ENCODE data around the gene ARID1B.
"Not testable (repeated sequence)": the region's sequence is repeated elsewhere in the genome, so short reads cannot be mapped to it uniquely, and the experiment has no call there.

ARID1B gene

DNA sequence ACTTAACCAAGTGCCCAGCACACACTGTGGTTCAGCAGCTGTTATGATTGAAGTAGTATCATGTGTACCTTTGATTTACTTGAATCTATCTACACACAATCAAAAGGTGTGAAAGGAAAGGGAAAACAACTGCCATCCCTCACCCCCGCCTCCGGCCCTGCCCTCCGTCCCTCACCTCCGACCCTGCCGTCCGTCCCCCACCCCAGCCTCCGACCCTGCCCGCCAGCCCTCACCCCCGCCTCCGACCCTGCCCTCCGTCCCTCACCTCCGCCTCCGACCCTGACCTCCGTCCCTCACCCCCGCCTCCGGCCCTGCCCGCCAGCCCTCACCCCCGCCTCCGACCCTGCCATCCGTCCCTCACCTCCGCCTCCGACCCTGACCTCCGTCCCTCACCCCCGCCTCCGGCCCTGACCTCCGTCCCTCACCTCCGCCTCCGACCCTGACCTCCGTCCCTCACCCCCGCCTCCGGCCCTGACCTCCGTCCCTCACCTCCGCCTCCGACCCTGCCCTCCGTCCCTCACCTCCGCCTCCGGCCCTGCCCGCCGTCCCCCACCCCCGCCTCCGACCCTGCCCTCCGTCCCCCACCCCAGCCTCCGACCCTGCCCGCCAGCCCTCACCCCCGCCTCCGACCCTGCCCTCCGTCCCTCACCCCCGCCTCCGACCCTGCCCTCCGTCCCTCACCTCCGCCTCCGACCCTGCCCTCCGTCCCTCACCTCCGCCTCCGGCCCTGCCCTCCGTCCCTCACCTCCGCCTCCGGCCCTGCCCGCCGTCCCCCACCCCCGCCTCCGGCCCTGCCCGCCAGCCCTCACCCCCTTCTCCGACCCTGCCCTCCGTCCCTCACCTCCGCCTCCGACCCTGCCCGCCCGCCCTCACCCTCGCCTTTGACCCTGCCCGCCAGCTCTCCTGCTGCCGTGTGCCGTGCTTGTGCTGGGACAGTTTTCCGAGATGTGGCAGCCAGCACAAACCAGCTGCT lies 370.2 kb downstream of the ARID1B start:
- DNase-seq = not testable (repeated sequence)

GRCh38 chr6:157148391-157149323 lies 371.5 kb downstream of the ARID1B start:
- DNase-seq = peak; percentile 31

DNA sequence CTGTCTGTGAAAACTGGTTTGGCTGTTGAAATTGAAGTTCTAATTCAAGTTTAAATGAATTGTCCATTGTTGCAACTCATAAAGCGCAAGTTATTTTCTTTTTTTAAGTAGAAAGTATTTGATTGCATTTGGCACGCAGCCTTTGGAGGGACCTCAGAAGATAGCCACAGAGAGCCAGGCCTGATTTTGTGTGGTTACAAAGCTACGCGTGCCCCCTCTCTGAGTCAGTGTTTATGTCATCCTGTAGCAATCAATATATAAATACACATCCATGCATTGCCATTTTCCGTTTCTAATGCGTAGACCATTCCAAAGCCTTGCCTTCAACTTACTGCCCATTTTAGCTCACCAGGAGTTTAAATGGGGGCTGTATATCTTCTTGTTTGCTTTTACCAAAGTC lies 372.9 kb downstream of the ARID1B start:
- no peak for DNase-seq

- DNase-seq = no peak
These were observed 373.9 kb downstream of the ARID1B start for GRCh38 chr6:157151029-157151428.

- no peak for DNase-seq
These were observed 374.8 kb downstream of the ARID1B start for GRCh38 chr6:157151989-157152388.

- no peak for DNase-seq
These were observed 375.4 kb downstream of the ARID1B start for GRCh38 chr6:157152556-157152955.

- no peak for DNase-seq
These were observed 378.6 kb downstream of the ARID1B start for GRCh38 chr6:157155804-157156203.

DNA sequence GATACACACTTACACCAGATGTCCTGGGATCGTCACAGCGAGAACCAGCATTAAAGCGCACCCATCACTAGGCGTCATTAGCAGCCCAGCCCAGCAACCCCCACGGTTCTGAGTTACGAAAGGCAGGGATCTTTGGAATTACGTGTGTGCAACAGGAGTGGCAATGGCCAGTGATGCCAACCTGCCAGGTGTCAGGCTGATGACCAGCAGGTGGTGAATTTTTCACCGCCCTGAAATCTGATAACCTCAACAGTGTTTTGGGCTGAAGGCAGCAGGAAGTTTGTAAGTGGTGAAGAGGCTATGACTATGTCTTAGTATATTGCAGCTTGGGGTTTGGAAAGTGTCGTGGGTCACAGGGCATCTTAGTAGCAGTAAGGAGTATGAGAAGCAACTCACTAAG lies 380.1 kb downstream of the ARID1B start:
- no peak for DNase-seq

- no peak for DNase-seq
These were observed 381.3 kb downstream of the ARID1B start for GRCh38 chr6:157158456-157158855.

DNA sequence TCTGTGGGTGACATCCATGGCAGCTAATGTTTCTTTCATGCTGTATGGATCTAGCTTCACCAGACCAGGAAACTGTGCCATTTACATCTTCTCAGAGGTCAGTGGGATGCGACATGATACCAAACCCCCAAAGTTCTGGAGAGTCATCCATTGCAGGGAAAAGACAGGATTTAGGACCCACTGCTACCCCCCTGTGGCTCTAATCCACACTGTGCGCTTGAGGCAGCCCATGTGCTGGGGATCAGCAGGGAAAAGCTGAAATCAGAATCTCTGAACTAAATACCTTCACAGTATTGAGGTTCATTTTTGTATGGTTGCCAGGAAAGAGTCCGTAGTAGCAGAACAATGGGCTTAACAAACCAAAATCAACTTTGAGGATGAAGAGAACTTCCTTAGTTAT lies 381.7 kb downstream of the ARID1B start:
- DNase-seq = no peak

GRCh38 chr6:157159348-157159747 lies 382.2 kb downstream of the ARID1B start:
- DNase-seq = no peak

DNA sequence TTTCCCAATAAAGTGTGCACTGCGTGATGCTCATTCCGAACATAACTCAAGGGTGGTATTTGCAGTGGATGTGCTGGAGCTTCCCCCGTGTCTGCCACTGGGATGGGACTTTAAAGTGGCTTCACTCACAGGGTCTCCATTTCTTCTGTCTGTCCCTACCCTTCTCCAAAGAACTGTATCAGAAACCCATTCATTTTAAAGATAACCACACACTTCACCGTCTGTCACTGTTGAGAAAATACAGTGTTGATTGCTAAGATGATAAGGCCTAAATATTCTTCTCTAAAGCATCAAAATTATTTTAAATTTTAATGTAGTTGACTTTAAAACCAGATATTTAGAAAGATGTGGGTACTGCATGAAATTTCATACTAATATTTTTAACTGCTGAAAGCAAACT lies 384.7 kb downstream of the ARID1B start:
- DNase-seq = no peak

GRCh38 chr6:157162766-157163433 lies 385.7 kb downstream of the ARID1B start:
- DNase-seq = no peak

DNA sequence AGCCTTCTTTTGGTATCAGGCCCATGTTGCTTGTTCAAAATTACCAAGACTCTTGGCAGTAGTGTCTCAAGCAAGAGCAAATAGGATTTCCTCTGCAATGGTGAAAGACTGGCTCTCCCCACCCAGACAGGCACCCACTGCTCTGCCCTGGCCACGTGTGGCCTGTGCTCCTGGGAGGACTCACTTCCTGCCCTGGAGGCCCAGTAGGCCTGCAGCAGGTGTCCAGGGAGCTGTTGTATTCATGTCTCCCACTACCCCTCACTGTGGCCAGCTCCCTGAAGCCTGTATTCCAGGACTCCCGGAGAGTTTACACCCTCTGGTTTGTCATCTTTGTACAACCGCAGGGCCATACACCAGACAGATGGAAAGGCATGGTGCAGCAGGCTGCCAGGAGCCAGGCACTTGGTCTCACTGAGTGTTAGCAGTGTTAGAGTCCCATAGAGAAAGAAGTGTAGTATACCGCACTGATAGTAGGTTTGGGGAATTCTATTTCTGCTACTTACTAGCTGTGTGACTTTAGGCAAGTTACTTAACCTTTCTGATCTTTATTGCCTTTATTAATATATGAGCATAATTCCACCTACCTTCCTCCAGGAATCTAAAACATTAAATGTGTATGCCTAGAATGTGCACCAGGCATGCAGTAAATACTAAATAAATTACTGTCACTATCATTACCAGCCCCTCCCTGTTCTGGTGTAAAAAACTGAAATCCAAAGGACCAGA lies 386.4 kb downstream of the ARID1B start:
- no peak for DNase-seq

- no peak for DNase-seq
These were observed 387.8 kb downstream of the ARID1B start for GRCh38 chr6:157164972-157165371.

GRCh38 chr6:157166784-157167183 lies 389.6 kb downstream of the ARID1B start:
- no peak for DNase-seq

- DNase-seq = no peak
These were observed 390.7 kb downstream of the ARID1B start for GRCh38 chr6:157167837-157168236.

GRCh38 chr6:157168471-157168870 lies 391.3 kb downstream of the ARID1B start:
- DNase-seq = no peak

DNA sequence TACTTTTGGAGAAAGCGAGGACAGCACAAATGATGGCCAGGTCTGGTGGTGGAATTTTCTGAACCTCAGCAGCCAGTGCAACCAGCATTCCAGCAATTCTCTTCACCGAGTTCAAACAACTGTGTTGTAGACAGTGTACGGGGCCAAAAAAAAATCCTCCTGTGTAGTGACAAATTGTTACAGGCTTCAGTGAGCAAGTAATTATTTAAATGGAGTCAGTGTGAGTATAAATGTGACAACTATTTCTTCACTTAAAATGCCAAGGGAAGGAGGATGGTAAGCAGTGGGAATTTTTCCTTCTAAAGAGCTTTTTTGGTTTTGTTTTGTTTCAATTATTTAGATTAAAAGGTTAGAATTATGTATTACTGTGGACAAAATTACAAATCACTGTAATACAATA lies 392.0 kb downstream of the ARID1B start:
- no peak for DNase-seq

- DNase-seq = no peak
These were observed 392.5 kb downstream of the ARID1B start for GRCh38 chr6:157169656-157170055.

DNA sequence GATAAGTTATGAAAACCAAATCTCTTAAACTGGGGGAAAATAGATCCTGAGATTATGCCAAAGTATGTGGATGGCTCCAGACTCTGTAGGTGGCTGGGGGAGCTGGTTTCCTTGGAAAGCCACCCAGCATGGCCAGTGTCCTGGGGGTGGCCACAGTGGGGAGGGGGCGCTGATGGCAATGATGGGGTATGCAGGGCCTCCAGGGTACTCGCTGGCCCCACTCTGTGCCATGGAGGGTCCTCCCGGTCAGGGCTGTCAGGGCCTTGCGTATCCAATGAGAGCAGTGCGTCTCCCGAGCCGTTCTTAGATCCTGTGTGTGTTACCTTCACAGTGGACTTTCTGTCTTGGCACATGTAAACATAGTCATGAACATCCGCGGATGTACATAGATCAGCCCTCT lies 393.4 kb downstream of the ARID1B start:
- no peak for DNase-seq

DNA sequence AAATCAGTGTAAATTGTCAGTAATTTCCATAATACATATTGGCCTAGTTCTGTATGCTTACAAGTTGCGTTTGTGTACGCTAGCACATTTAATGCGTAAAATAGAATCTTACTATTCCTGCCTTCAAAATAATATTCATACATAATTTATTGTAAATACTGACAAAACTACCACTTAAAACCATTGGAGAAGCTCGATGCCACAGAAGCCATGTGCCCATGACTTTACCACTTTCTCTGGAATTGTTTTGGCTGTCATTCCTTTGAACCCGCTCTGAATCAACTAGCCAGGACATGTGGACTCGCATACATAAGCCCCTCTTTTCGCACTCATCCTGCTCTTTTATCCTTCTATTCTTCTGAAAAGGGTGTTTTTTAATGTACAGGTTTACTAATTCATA lies 394.6 kb downstream of the ARID1B start:
- DNase-seq = no peak
